ENCODE results near the gene ACKR3. TPM values are rescaled to one million over a fixed set of nuclear protein-coding genes. Genes with fewer than 3 reads are reported as not detected.

Gene ACKR3
- total RNA-seq, 6 experiments from 2014 or later, result 0.66 to 57.0 (median 4.7) TPM

GRCh38 chr2:236617796-236618195 lies 48.2 kb downstream of the ACKR3 start:
- no peaks in the 10 kb centered on the region for H3K27me3 ChIP-seq
- no peak overlapping the region for H3K4me3 ChIP-seq
- 78% methylated on average over 4 of the region's 10 CpGs for WGBS (ENCODE audit: insufficient coverage, low coverage, low lambda C conversion rate, missing lambda C conversion rate)
- ATAC-seq (no peak), DNase-seq (no peak)
- intact Hi-C loops (cut with DNase I), result no loop called here
- H3K36me3 ChIP-seq, result no peaks in the 10 kb centered on the region
- no peaks in the 10 kb centered on the region for H3K9me3 ChIP-seq
- no peak overlapping the region for H3K27ac ChIP-seq
- TF ChIP-seq CTCF (IDR thresholded peaks at IDR 0.05) (no peak), POLR2A (IDR thresholded peaks at IDR 0.05) (no peak)
- no peaks in the 10 kb centered on the region for H3K4me1 ChIP-seq

- Histone ChIP-seq H3K4me1 (no peaks in the 10 kb centered on the region), H3K4me3 (no peak overlapping the region), H3K27me3 (no peaks in the 10 kb centered on the region), H3K9me3 (no peaks in the 10 kb centered on the region), H3K36me3 (no peaks in the 10 kb centered on the region), H3K27ac (no peak overlapping the region)
- intact Hi-C loops (cut with DNase I), result no loop called here
- TF ChIP-seq CTCF (IDR thresholded peaks at IDR 0.05), result no peak
- TF ChIP-seq POLR2A (IDR thresholded peaks at IDR 0.05), result no peak
- no peak for ATAC-seq
- no peak for DNase-seq
- WGBS (ENCODE audit: insufficient coverage, low coverage, low lambda C conversion rate, missing lambda C conversion rate), result 80% methylated on average over 7 of the region's 7 CpGs
These were observed 48.7 kb downstream of the ACKR3 start for GRCh38 chr2:236618370-236618769.

GRCh38 chr2:236619910-236620612 lies 50.4 kb downstream of the ACKR3 start:
- WGBS (ENCODE audit: insufficient coverage, low coverage, low lambda C conversion rate, missing lambda C conversion rate), result 48% methylated on average over 2 of the region's 5 CpGs
- Histone ChIP-seq H3K4me3 (no peak overlapping the region), H3K36me3 (no peaks in the 10 kb centered on the region), H3K27ac (no peak overlapping the region), H3K27me3 (no peaks in the 10 kb centered on the region), H3K9me3 (no peaks in the 10 kb centered on the region), H3K4me1 (no peaks in the 10 kb centered on the region)
- DNase-seq, result no peak
- ATAC-seq, result no peak
- intact Hi-C loops (cut with DNase I), result no loop called here
- TF ChIP-seq POLR2A (IDR thresholded peaks at IDR 0.05) (no peak), CTCF (IDR thresholded peaks at IDR 0.05) (no peak)

GRCh38 chr2:236621786-236622185 lies 52.2 kb downstream of the ACKR3 start:
- TF ChIP-seq POLR2A (IDR thresholded peaks at IDR 0.05) (no peak), CTCF (IDR thresholded peaks at IDR 0.05) (no peak)
- no peak overlapping the region for H3K4me3 ChIP-seq
- H3K27ac ChIP-seq, result no peak overlapping the region
- 81% methylated on average over 7 of the region's 15 CpGs for WGBS (ENCODE audit: insufficient coverage, low coverage, low lambda C conversion rate, missing lambda C conversion rate)
- no peaks in the 10 kb centered on the region for H3K9me3 ChIP-seq
- intact Hi-C loops (cut with DNase I), result no loop called here
- no peaks in the 10 kb centered on the region for H3K36me3 ChIP-seq
- ATAC-seq (no peak), DNase-seq (no peak)
- H3K27me3 ChIP-seq, result no peaks in the 10 kb centered on the region
- H3K4me1 ChIP-seq, result no peaks in the 10 kb centered on the region
